Heart left ventricle (tissue), 16 donors: ENCODE results near the gene CEP128. TPM values are rescaled to one million over a fixed set of nuclear protein-coding genes. Genes with fewer than 3 reads are reported as not detected.

Experiments used
- ATAC-seq, 4 donors: fragments of 200-7000 bp; cut with Tn5 transposase; one replicate each; pipeline ENCODE4 v1.9.1; 2020 to 2022; ENCODE audit warnings: moderate library complexity in 4 of 4, mild to moderate bottlenecking in 3 of 4, moderate number of reproducible peaks in 1 of 4
- DNase-seq, 5 donors: peaks; one replicate each; pipeline ENCODE4 v3.0.0-alpha.2; 2020
- H3K27ac ChIP-seq, 12 donors: fragments of 200-600 bp; sonication (generic) in 4 of 12; one replicate each; pipeline versions ENCODE4 v1.5.0 to v1.8.0; 2016 to 2022; ENCODE audit warnings: mild to moderate bottlenecking in 2 of 12
- H3K27me3 ChIP-seq, 9 donors: fragments of 200-600 bp; sonication (generic) in 2 of 9; one replicate each; pipeline versions ENCODE4 v1.5.1 to v1.8.0; 2016 to 2022; ENCODE audit warnings: mild to moderate bottlenecking in 3 of 9
- H3K36me3 ChIP-seq, 9 donors: fragments of 200-600 bp; sonication (generic) in 2 of 9; one replicate each; pipeline versions ENCODE4 v1.5.0 to v1.8.0; 2018 to 2022; ENCODE audit warnings: mild to moderate bottlenecking in 2 of 9
- H3K4me1 ChIP-seq, 12 donors: fragments of 200-600 bp; sonication (generic) in 4 of 12; one replicate each; pipeline versions ENCODE4 v1.5.0 to v1.8.0; 2016 to 2022; ENCODE audit warnings: mild to moderate bottlenecking in 3 of 12
- H3K4me3 ChIP-seq, 12 donors: fragments of 200-600 bp; sonication (generic) in 4 of 12; one replicate each; pipeline versions ENCODE4 v1.5.0 to v1.8.0; 2017 to 2022; ENCODE audit warnings: mild to moderate bottlenecking in 9 of 12, moderate library complexity in 4 of 12
- H3K9me3 ChIP-seq, 12 donors: fragments of 200-600 bp; sonication (generic) in 4 of 12; one replicate each; pipeline versions ENCODE4 v1.5.0 to v1.8.0; 2016 to 2022; ENCODE audit warnings: mild to moderate bottlenecking in 1 of 12
- POLR2A ChIP-seq, 2 donors: fragments of 450-650 bp; IDR thresholded peaks; one replicate each; pipeline ENCODE4 v1.6.1; 2017; ENCODE audit warnings: antibody characterized with exemption in 2 of 2, mild to moderate bottlenecking in 2 of 2, moderate library complexity in 2 of 2
- WGBS, 4 donors: extraction: QIAGEN DNeasy Blood & Tissue Kit in 2 of 4; methylation state at CpG; one replicate each; pipeline versions ENCODE4 v1.1.5 to v1.1.7; 2013 to 2018; 5-methylcytosine and 5-hydroxymethylcytosine counted together
- intact Hi-C, 10 donors: fragments of 100-400 bp; cut with DNase I; formaldehyde crosslinking; loops; one replicate each; pipeline versions ENCODE4 v1.11.1 to v1.14.2; 2022
- polyA plus RNA-seq, 2 donors: library from polyadenylated mRNA; stranded (reverse); fragments of 200-250 nt; gene quantifications; one replicate each; pipeline ENCODE4 v1.2.3, GENCODE V29; 2013
- total RNA-seq, 9 donors: library from RNA; depleted of rRNA in 2 of 9; stranded (reverse); fragments of >200 nt in 2 of 9; fragmentation: NEBNext Ultra II Directional in 3 of 9; extraction: Animal tissue kit (Norgen Biotek cat#: 25700) in 3 of 9; gene quantifications; one replicate each; pipeline versions ENCODE4 v1.1.0 to v1.2.4, GENCODE V29; 2016 to 2023
- TF ChIP-seq, protein P1 (sequence below), 12 donors: fragments of 200-600 bp; sonication (generic) in 4 of 12; IDR thresholded peaks; one replicate each; pipeline versions ENCODE4 v1.5.0 to v1.8.0; 2018 to 2022; ENCODE audit warnings: antibody characterized with exemption in 12 of 12, mild to moderate bottlenecking in 5 of 12
- donor health status: ischemic (EF 13 %, LVEDD 7.1; RV severe dilation, severe dysfunction).
- donor health status: healthy with polysubstance abuse.
- donor health status: DM: no; HTN: yes; CAD: no.
- donor health status: DM: no; HTN: no; CAD: no.
- donor health status: ischemic (EF 25% LVEDD 6.9; RV normal size, moderate dysfunction).
- donor health status: ischemic (EF 25% LVEDD 5.7; RV mildly dilated, moderate dysfunction).
- donor health status: healthy.
- donor health status: DM: yes; HTN: yes; CAD: no.
- donor health status: ischemic (EF 35%, LVEDD 5.7; RV mildly dilated, moderate dysfunction).
- donor health status: nonischemic (EF 11% LVEDD 7.7; RV severe dilation, severe dysfunction).
- donor health status: DM: yes; HTN: yes; CAD: no.
- donor health status: PGD.
- donor health status: ischemic (EF 29% LVEDD 5.4; RV normal size, mild dysfunction).
- donor health status: nonischemic (EF 23%, LVEDD 6.1; RV moderate dilation, normal function).

Gene CEP128
- total and polyA plus RNA-seq, 11 donors, result 0.94 to 6.6 (median 3.4) TPM

DNA sequence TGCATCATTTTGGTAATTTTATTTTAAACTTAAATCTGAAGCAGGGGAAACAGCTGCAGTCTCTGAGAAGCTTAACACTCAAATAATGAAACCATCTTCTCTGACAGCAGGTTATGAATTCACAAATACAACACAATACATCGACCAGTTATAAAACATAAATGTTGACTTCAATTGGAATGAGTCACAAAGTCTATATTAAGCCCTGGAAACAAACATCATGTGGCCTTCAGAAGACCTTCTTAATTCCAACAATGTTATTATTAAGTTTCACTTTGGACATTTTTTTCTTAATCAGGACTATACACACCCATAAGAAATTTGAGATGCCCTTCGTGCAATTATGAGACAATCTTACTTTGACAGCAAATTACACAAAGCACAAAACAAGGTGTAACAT lies 68.9 kb downstream of the CEP128 start:
- Histone ChIP-seq H3K36me3 (no peaks in the 10 kb centered on the region), H3K27me3 (no peaks in the 10 kb centered on the region), H3K4me3 (no peak overlapping the region), H3K4me1 (no peaks in the 10 kb centered on the region), H3K9me3 (peaks cover 0 to 41% (median 12%) of the 10 kb centered on the region in 12 donors), H3K27ac (no peak overlapping the region)
- 85 to 95% (median 90%) methylated on average over 2 of the region's 2 CpGs for WGBS, 4 donors
- DNase-seq (no peak), ATAC-seq (no peak)
- intact Hi-C loops, result no loop called here
- TF ChIP-seq, protein P1, sequence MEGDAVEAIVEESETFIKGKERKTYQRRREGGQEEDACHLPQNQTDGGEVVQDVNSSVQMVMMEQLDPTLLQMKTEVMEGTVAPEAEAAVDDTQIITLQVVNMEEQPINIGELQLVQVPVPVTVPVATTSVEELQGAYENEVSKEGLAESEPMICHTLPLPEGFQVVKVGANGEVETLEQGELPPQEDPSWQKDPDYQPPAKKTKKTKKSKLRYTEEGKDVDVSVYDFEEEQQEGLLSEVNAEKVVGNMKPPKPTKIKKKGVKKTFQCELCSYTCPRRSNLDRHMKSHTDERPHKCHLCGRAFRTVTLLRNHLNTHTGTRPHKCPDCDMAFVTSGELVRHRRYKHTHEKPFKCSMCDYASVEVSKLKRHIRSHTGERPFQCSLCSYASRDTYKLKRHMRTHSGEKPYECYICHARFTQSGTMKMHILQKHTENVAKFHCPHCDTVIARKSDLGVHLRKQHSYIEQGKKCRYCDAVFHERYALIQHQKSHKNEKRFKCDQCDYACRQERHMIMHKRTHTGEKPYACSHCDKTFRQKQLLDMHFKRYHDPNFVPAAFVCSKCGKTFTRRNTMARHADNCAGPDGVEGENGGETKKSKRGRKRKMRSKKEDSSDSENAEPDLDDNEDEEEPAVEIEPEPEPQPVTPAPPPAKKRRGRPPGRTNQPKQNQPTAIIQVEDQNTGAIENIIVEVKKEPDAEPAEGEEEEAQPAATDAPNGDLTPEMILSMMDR (IDR thresholded peaks at IDR 0.05), result no peak
- TF ChIP-seq POLR2A (IDR thresholded peaks at IDR 0.05), result no peak

DNA sequence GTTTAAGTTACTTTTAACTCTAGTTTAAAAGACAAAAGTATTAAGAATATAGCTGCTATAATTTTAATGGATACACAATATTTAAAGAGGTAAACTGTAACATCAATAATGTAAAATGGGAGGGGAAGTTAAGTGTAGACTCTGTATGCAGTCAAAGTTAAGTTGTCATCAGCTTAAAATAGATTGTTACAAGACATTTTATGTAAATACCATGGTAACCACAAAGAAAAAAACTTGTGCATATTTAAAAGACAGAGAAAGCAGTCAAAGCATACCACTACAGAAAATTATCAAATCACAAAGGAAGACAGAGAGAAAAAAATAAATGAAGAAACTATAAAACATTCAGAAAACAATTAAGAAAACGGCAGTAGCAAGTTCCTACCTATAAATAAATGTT lies 73.3 kb downstream of the CEP128 start:
- WGBS, 4 donors, result 80 to 91% (median 88%) methylated on average over 1 of the region's 1 CpG
- no peaks in the 10 kb centered on the region for H3K4me1 ChIP-seq
- DNase-seq (no peak), ATAC-seq (no peak)
- TF ChIP-seq, protein P1 (IDR thresholded peaks at IDR 0.05), result no peak
- no peak for TF ChIP-seq POLR2A (IDR thresholded peaks at IDR 0.05)
- intact Hi-C loops, result loop anchor here in 1 of 10 donors (10.0 kb wide), 1 partner anchor 1903 kb away; no protein-coding TSS in a partner anchor
- H3K4me3 ChIP-seq, result no peak overlapping the region
- no peak overlapping the region for H3K27ac ChIP-seq
- H3K36me3 ChIP-seq, result no peaks in the 10 kb centered on the region
- H3K9me3 ChIP-seq, result peaks cover 0 to 56% (median 22%) of the 10 kb centered on the region in 12 donors
- H3K27me3 ChIP-seq, result no peaks in the 10 kb centered on the region

GRCh38 chr14:80867798-80868197 lies 73.7 kb downstream of the CEP128 start:
- H3K36me3 ChIP-seq, result no peaks in the 10 kb centered on the region
- no peak overlapping the region for H3K4me3 ChIP-seq
- ATAC-seq (no peak), DNase-seq (no peak)
- TF ChIP-seq POLR2A (IDR thresholded peaks at IDR 0.05), result no peak
- TF ChIP-seq, protein P1 (IDR thresholded peaks at IDR 0.05), result no peak
- 96 to 99% (median 98%) methylated on average over 2 of the region's 2 CpGs for WGBS, 4 donors
- H3K27me3 ChIP-seq, result no peaks in the 10 kb centered on the region
- H3K9me3 ChIP-seq, result peaks cover 0 to 56% (median 22%) of the 10 kb centered on the region in 12 donors
- H3K4me1 ChIP-seq, result no peaks in the 10 kb centered on the region
- intact Hi-C loops, result loop anchor here in 1 of 10 donors (10.0 kb wide), 1 partner anchor 1903 kb away; no protein-coding TSS in a partner anchor
- no peak overlapping the region for H3K27ac ChIP-seq

DNA sequence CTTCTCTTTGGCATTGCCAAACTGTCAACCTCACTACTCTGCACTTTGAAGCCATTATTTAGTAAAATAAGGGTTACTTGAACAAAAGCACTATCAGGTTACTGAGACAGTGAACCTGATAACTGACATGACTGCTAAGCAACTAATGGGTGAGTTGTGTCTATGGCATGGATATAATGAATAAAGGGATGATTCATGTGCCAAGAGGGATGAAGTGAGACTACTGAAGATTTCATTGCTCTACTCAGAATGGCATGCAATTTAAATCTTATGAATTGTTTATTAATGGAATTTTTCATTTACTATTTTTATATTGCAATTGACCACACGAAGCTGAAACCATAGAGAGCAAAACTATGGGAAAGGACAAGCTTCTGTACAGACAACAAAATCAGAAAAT lies 74.4 kb downstream of the CEP128 start:
- no peak for DNase-seq
- no peak overlapping the region for H3K27ac ChIP-seq
- H3K36me3 ChIP-seq, result no peaks in the 10 kb centered on the region
- H3K4me1 ChIP-seq, result no peaks in the 10 kb centered on the region
- no peaks in the 10 kb centered on the region for H3K27me3 ChIP-seq
- 0 to 79% (median 34%) methylated on average over 1 of the region's 1 CpG for WGBS, 4 donors
- intact Hi-C loops, result loop anchor here in 1 of 10 donors (10.0 kb wide), 1 partner anchor 1902 kb away; no protein-coding TSS in a partner anchor
- H3K4me3 ChIP-seq, result no peak overlapping the region
- no peak for ATAC-seq
- TF ChIP-seq, protein P1 (IDR thresholded peaks at IDR 0.05), result no peak
- no peak for TF ChIP-seq POLR2A (IDR thresholded peaks at IDR 0.05)
- peaks cover 0 to 56% (median 22%) of the 10 kb centered on the region in 12 donors for H3K9me3 ChIP-seq
